AG04449 (cell line): Measurements from ENCODE around the gene PDE8B.

Source experiments
- CTCF ChIA-PET: fragments of 350-600 bp; formaldehyde crosslinking; extraction: SDS; loops from one replicate; lab custom pipeline; 2021; ENCODE audit warnings: antibody characterized with exemption; lab: Yijun Ruan, JAX
- POLR2A ChIA-PET: fragments of 400-600, 350-600 bp; formaldehyde crosslinking; extraction: SDS; loops from one replicate; lab custom pipeline; 2020; ENCODE audit warnings: antibody characterized with exemption, inconsistent platforms; lab: Yijun Ruan, JAX
- DNase-seq: peaks from one replicate; pipeline ENCODE4 v3.0.0-alpha.2; 2010; ENCODE audit warnings: low read depth, low spot score
- H3K4me3 ChIP-seq: 2 replicates; pipeline ENCODE4 v1.5.1; 2011; ENCODE audit warnings: low read depth, mild to moderate bottlenecking, control low read depth, low read length
- TF ChIP-seq, protein P1 (sequence below): IDR thresholded peaks from one replicate; pipeline ENCODE4 v1.5.1; 2011; ENCODE audit warnings: mild to moderate bottlenecking, moderate library complexity, low read length, control low read depth, inconsistent platforms; ENCODE audit not compliant: insufficient read depth; ENCODE audit errors: missing control alignments

Gene PDE8B

DNA sequence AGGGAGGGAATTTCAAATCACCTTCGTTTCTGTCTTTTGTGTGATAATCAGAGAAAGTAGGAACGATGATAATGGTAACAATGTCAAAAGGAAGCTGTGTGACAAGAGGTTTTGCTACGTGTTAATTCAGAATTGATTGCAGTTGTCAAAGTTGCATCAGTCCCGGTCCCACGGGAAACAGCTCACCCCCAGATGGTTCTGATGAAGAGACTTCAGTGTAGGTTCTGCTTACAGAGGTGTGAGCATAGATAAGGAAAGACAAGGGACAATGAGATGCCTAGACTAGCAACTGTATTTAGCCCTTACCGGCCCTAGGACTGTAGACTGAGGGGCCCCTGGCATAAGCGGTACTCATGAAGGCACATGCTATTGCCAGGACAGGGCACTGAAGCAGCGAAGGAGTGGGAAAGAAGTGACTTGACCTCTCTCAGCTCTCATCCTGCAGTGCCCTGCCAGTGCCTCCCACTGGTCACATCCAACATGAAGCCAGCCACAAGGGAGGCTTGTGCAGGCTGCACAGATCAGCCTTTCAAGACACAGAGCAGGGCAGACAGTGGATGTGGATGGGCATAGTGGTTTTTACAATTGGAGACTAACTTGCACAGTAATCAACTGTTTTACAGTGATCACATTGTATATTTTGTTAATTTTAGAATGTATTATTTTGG lies 21.1 kb downstream of the PDE8B start:
- POLR2A ChIA-PET, result no interaction called here
- CTCF ChIA-PET, result interaction anchor here (0.8 kb wide), 1 partner anchor 10 kb away, joined by 3 read pairs; no protein-coding TSS in a partner anchor
- no peak for DNase-seq
- TF ChIP-seq, protein P1, sequence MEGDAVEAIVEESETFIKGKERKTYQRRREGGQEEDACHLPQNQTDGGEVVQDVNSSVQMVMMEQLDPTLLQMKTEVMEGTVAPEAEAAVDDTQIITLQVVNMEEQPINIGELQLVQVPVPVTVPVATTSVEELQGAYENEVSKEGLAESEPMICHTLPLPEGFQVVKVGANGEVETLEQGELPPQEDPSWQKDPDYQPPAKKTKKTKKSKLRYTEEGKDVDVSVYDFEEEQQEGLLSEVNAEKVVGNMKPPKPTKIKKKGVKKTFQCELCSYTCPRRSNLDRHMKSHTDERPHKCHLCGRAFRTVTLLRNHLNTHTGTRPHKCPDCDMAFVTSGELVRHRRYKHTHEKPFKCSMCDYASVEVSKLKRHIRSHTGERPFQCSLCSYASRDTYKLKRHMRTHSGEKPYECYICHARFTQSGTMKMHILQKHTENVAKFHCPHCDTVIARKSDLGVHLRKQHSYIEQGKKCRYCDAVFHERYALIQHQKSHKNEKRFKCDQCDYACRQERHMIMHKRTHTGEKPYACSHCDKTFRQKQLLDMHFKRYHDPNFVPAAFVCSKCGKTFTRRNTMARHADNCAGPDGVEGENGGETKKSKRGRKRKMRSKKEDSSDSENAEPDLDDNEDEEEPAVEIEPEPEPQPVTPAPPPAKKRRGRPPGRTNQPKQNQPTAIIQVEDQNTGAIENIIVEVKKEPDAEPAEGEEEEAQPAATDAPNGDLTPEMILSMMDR, result no peak
- H3K4me3 ChIP-seq, result no peak overlapping the region

DNA sequence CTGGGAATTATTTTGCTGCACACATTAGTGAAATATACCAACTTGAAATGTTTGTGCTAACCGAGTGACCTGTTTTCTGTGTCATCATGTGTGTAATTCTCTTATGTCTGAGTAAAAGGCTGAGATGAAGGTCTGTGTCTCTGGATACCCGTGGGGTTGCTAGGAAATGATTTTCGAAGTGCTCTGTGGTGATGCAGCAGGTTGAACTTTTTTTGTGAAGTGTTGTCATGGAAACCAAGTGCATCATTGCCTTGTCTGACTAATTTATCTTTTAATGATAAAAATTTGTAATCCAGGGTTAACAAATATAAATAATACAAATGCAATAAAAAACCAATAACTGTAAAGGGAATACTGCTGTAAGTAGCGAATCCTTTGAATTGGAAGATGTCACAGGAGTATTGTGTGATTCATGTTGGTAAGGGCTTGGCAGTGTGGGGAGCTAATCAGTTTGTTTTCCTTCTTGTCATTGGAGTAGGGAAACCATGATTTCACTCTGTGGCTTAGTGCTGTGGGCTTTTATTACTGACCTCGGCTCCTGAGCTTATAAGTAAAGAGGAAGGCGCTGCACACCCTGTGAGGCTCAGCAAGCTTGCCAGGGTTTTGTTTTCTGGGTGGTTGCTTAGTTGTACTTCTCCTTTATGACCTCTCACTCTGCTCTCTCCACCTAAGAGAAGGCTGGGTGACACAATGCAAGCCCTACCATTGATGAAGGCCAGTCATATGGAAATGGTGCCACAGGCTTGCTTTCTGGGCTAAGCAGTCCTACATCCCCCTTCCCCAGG lies 22.3 kb downstream of the PDE8B start:
- CTCF ChIA-PET, result no interaction called here
- POLR2A ChIA-PET, result no interaction called here
- no peak for DNase-seq
- TF ChIP-seq, protein P1, result no peak
- no peak overlapping the region for H3K4me3 ChIP-seq

DNA sequence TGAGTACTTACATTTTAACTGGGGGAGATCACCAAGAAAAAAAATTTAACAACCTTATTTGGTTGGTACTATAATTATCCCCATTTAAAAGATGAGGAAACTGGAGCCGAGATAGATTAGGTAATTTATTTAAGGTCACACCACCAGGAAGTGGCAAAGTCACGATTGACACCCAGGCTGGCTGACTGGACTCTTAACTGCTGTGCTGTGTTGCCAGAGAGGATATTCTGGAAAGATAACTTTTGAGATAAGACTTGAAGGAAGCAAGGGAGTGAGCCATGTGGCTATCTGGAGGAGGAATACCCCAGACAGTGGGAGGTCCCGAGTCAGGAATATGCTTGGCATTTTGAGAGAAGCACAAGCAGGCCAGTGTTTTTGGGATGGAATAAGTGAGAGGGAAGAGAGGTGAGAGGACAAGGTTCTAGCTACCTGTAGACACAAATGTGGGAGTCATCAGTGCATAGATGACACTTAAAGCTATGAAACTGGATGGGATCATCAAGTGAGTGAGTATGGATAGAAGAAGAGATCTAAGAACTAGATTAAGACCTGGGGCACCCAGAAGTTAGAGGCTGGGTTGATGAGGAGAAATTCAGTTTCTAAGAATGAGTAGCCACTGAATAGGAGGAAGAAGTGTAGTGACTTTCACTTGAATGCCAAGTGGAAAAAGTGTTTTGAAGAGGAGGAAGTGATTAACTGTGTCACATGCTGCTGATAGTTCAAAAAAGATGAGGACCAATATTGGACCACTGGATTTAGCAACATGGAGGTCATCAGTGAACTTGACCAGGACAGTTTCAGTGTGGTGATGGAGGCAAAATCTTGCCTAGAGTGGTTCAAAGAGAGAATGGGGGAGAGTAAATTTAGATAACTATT lies 25.6 kb downstream of the PDE8B start:
- no peak for DNase-seq
- CTCF ChIA-PET, result interaction anchor here (0.8 kb wide), 1 partner anchor 357 kb away, joined by 3 read pairs; no protein-coding TSS in a partner anchor
- POLR2A ChIA-PET, result no interaction called here
- TF ChIP-seq, protein P1, result no peak
- no peak overlapping the region for H3K4me3 ChIP-seq

DNA sequence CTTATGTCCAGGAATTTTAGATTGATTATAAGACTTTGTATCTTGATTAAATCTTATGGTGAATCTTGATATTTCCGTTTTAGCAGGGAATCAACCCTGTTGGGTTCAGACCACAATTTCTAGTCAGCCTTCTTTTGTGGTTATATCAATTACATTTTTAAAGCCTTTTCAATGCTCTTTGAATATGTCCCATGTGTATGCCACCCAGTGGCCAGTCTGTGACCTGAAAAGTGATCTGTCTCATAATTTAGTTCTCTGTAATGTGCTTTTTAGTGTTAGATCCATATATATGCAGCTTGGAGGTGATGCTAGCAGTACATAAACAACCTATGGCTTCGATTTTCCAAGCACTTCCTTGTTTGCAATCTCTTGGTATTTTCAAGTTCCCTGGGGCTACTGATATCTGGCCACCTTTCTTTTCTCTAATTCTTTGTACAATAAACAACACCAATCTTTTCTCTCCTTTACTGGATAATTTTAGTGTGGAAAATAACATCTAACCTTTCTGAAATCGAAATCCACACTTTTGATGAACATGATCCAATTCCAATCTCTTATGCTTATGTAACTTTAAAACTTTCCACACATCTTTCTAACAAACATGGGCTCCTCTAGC lies 28.8 kb downstream of the PDE8B start:
- TF ChIP-seq, protein P1, result peak; percentile 24
- no peak for DNase-seq
- ChIA-PET POLR2A (no interaction called here), CTCF (interaction anchor here (0.6 to 2.5 kb wide), 4 partner anchors 13 to 285 kb away, joined by 3 to 6 read pairs (median 3); no protein-coding TSS in a partner anchor)
- no peak overlapping the region for H3K4me3 ChIP-seq

DNA sequence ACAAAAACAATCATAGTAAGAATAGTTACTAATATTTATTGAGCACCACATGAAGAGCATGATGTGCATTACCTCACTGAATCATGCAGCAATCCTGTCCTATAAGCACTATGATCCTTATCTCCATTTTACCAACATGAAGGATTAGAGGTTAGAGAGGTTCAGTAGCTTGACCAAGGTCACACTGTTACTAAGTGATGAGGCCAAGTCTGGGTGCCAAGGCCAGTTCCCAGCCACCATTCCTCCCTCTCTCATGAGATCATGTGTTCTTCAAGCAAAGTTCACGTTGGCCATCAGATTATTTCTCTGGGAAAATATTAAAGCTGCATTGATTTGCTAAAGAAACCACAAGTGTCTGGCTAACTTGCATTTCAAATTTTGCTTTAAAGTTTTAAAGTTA lies 31.0 kb downstream of the PDE8B start:
- no peak overlapping the region for H3K4me3 ChIP-seq
- TF ChIP-seq, protein P1, result no peak
- ChIA-PET CTCF (interaction anchor here (1.3 kb wide), 1 partner anchor 98 kb away, joined by 3 read pairs; no protein-coding TSS in a partner anchor), POLR2A (no interaction called here)
- no peak for DNase-seq
